CD4-positive, alpha-beta T cell (primary cell): ENCODE results near the gene ARPIN. TPM values are rescaled to one million over a fixed set of nuclear protein-coding genes. Genes with fewer than 3 reads are reported as not detected.
"Not testable (repeated sequence)": the region's sequence is repeated elsewhere in the genome, so short reads cannot be mapped to it uniquely, and the experiment has no call there.

Source experiments
- ATAC-seq: fragments of 200-7000 bp; cut with Tn5 transposase; one replicate; pipeline ENCODE4 v1.10.0; 2022; ENCODE audit warnings: mild to moderate bottlenecking; ENCODE audit not compliant: poor library complexity
- CTCF ChIA-PET: fragments of 350-600 bp; sonication (Branson Sonifier 250); formaldehyde crosslinking; loops from one replicate; lab custom pipeline; 2021; ENCODE audit warnings: antibody characterized with exemption, inconsistent platforms; lab: Charles Lee
- POLR2A ChIA-PET: fragments of 350-600 bp; sonication (Branson Sonifier 250); formaldehyde crosslinking; loops from one replicate; lab custom pipeline; 2021; ENCODE audit warnings: antibody characterized with exemption, inconsistent platforms; lab: Charles Lee
- DNase-seq, 14 experiments: peaks; one replicate each; pipeline ENCODE4 v3.0.0-alpha.2; 2013 to 2020; ENCODE audit warnings: mixed read lengths in 2 of 14
- H3K27ac ChIP-seq, 2 donors: one replicate each; pipeline versions ENCODE4 v1.5.1 to v1.7.0; 2013; ENCODE audit warnings: low read length in 2 of 2, low read depth in 1 of 2, mild to moderate bottlenecking in 1 of 2
- H3K27me3 ChIP-seq, 2 experiments: 1 replicate in 1 of 2; 2 replicates in 1 of 2; pipeline versions ENCODE4 v1.6.1 to v1.7.0; 2013; ENCODE audit warnings: low read length in 2 of 2, control low read depth in 1 of 2, mild to moderate bottlenecking in 1 of 2, moderate library complexity in 1 of 2; ENCODE audit not compliant: insufficient read depth in 2 of 2, control insufficient read depth in 1 of 2
- H3K36me3 ChIP-seq: one replicate; pipeline ENCODE4 v1.6.1; 2013; ENCODE audit warnings: low read length, control low read depth; ENCODE audit not compliant: insufficient read depth
- H3K4me1 ChIP-seq: one replicate; pipeline ENCODE4 v1.6.1; 2013; ENCODE audit warnings: low read length, control low read depth; ENCODE audit not compliant: insufficient read depth
- H3K4me3 ChIP-seq: one replicate; pipeline ENCODE4 v1.5.1; 2013; ENCODE audit warnings: mild to moderate bottlenecking, low read length, moderate library complexity
- H3K9me3 ChIP-seq, 2 experiments: 1 replicate in 1 of 2; 2 replicates in 1 of 2; pipeline versions ENCODE4 v1.6.1 to v1.7.0; 2013; ENCODE audit warnings: low read length in 2 of 2, mild to moderate bottlenecking in 2 of 2, control low read depth in 1 of 2, moderate library complexity in 1 of 2; ENCODE audit not compliant: control insufficient read depth in 1 of 2, insufficient read depth in 1 of 2
- H3K27ac Mint-ChIP-seq: one replicate; pipeline ENCODE4 v1.8.0; 2020; ENCODE audit warnings: mixed read lengths
- H3K27me3 Mint-ChIP-seq: one replicate; pipeline ENCODE4 v1.8.0; 2021; ENCODE audit warnings: mixed read lengths
- H3K36me3 Mint-ChIP-seq: one replicate; pipeline ENCODE4 v1.8.0; 2021; ENCODE audit warnings: low read depth, mixed read lengths
- H3K4me1 Mint-ChIP-seq: one replicate; pipeline ENCODE4 v1.8.0; 2021; ENCODE audit warnings: low read depth, mixed read lengths
- H3K4me3 Mint-ChIP-seq: one replicate; pipeline ENCODE4 v1.8.0; 2020; ENCODE audit warnings: mild to moderate bottlenecking, mixed read lengths
- H3K9me3 Mint-ChIP-seq: one replicate; pipeline ENCODE4 v1.8.0; 2020; ENCODE audit warnings: mixed read lengths
- CTCF ChIP-seq: fragments of 200-600 bp; IDR thresholded peaks from one replicate; pipeline ENCODE4 v1.8.0; 2022; ENCODE audit warnings: antibody characterized with exemption, mild to moderate bottlenecking
- intact Hi-C, 2 experiments: fragments of 100-400 bp; cut with DNase I in 1 of 2; cut with micrococcal nuclease in 1 of 2; formaldehyde crosslinking; loops; one replicate each; pipeline versions ENCODE4 v1.15.1 to v1.9.0; 2023 to 2025; cut with DNase I, micrococcal nuclease
- total RNA-seq, 174 experiments: library from RNA in 2 of 174; stranded (reverse) in 2 of 174; gene quantifications; one replicate each; pipeline ENCODE4 v1.2.3 and lab custom pipeline; 2021 to 2026

Gene ARPIN
- total RNA-seq, 2 experiments from 2014 or later = not detected

DNA sequence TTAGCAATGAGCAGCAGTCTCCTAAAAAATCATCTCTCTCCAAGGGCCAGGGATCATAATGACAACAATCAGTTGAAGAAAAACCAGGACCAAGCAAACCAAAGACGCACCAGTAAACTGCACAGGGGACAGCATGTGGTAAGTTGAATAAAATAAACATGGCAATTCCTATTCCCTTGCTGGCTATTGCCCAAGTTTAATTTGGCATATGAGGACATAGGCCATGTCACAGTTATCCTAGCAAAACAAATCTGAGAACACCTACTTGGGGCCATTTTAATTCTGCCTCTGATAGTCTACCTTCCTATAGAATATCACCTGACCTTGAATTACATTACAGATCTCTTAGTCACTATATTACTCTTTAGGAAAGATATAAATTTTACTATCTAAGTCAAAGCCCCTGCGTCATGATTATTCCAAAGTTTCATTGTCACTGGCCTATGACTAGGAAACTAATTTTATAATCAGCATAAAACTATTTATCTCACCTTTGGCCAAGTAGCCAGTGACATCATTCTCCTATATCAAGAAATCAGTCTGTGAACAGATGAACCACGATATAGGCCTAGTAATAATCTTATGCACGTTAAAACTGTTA lies 42.0 kb downstream of the ARPIN start:
- POLR2A ChIA-PET = no interaction called here
- TF ChIP-seq CTCF = no peak
- Mint-ChIP-seq H3K36me3 (peaks cover 49% of the 10 kb centered on the region), H3K4me3 (no peak overlapping the region), H3K9me3 (no peaks in the 10 kb centered on the region), H3K27me3 (no peaks in the 10 kb centered on the region), H3K27ac (no peak overlapping the region), H3K4me1 (peaks cover 7% of the 10 kb centered on the region)
- H3K4me1 ChIP-seq = peaks cover 5% of the 10 kb centered on the region
- no peak for DNase-seq
- no peak overlapping the region for H3K4me3 ChIP-seq
- peaks cover 28% of the 10 kb centered on the region for H3K36me3 ChIP-seq
- H3K27me3 ChIP-seq = no peaks in the 10 kb centered on the region
- no peak for ATAC-seq
- CTCF ChIA-PET = no interaction called here
- H3K27ac ChIP-seq = no peak overlapping the region
- H3K9me3 ChIP-seq = no peaks in the 10 kb centered on the region
- intact Hi-C loops = no loop called here

- no peak overlapping the region for H3K4me3 Mint-ChIP-seq
These were observed 42.7 kb downstream of the ARPIN start for GRCh38 chr15:89870006-89870405.

DNA sequence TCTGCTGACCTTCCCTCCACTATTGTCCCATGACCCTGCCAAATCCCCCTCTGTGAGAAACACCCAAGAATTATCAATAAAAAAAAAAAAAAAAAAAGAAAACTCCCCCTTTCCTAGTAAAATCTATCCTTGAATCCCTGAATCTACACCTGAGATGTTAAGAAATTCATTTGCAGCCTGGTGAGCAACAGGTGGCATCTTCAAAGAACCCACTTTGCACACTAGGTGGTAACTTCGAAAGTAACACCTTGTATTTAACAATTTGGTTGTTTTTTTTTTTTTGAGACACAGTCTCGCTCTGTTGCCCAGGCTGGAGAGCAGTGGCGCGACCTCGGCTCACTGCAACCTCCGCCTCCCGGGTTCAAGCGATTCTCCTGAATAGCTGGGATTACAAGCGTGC lies 43.3 kb downstream of the ARPIN start:
- peaks cover 38% of the 10 kb centered on the region for H3K36me3 ChIP-seq
- H3K9me3 ChIP-seq, ATAC-seq, H3K27ac Mint-ChIP-seq, H3K27me3 ChIP-seq, H3K9me3 Mint-ChIP-seq, H3K27me3 Mint-ChIP-seq, H3K4me1 Mint-ChIP-seq, DNase-seq, CTCF ChIA-PET, intact Hi-C loops, H3K4me3 ChIP-seq, H3K27ac ChIP-seq, H3K4me1 ChIP-seq, POLR2A ChIA-PET, H3K4me3 Mint-ChIP-seq: not testable (repeated sequence)
- H3K36me3 Mint-ChIP-seq = peaks cover 50% of the 10 kb centered on the region

More at GRCh38 chr15:89870006-89870405, 42.7 kb downstream of the ARPIN start:
- Histone ChIP-seq H3K27ac (no peak overlapping the region), H3K4me3 (no peak overlapping the region), H3K27me3 (no peaks in the 10 kb centered on the region), H3K4me1 (peaks cover 3% of the 10 kb centered on the region), H3K9me3 (no peaks in the 10 kb centered on the region), H3K36me3 (peaks cover 34% of the 10 kb centered on the region)
- DNase-seq = no peak
- H3K36me3 Mint-ChIP-seq = peaks cover 49% of the 10 kb centered on the region
- no peak overlapping the region for H3K27ac Mint-ChIP-seq
- no peaks in the 10 kb centered on the region for H3K9me3 Mint-ChIP-seq
- no peaks in the 10 kb centered on the region for H3K27me3 Mint-ChIP-seq
- TF ChIP-seq CTCF = no peak
- CTCF ChIA-PET = no interaction called here
- H3K4me1 Mint-ChIP-seq = peaks cover 2% of the 10 kb centered on the region
- POLR2A ChIA-PET = no interaction called here
- intact Hi-C loops = no loop called here
- ATAC-seq = no peak
